HG03469 (cell line): Measurements from ENCODE around the gene DOCK1.

Source experiments
- ATAC-seq: cut with Tn5 transposase; IDR thresholded peaks from one replicate; pipeline ENCODE4 v1.9.1; 2021; ENCODE audit warnings: mild to moderate bottlenecking, moderate library complexity, moderate number of reproducible peaks; ENCODE audit not compliant: unreplicated experiment

Gene DOCK1

DNA sequence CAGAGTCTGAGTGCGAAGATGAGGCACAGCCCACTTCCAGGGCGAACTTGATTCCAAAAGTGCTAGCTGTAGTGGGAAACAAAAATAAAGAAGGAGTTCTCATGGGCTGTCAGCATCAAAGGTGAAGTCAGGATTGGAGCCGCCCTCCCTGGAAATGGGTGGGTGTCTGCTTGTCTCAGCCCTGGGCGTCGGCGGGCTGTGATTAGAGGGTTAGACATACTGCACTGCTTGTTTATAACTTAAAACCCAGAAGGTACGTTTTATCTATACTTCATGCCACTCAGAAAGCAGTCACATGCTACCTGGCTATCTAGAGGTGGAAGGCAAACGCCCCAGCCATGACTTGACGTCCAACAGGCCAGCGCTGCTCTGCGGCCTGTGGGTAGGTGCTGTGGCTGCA is 535.1 kb downstream of the DOCK1 start:
- no peak for ATAC-seq

DNA sequence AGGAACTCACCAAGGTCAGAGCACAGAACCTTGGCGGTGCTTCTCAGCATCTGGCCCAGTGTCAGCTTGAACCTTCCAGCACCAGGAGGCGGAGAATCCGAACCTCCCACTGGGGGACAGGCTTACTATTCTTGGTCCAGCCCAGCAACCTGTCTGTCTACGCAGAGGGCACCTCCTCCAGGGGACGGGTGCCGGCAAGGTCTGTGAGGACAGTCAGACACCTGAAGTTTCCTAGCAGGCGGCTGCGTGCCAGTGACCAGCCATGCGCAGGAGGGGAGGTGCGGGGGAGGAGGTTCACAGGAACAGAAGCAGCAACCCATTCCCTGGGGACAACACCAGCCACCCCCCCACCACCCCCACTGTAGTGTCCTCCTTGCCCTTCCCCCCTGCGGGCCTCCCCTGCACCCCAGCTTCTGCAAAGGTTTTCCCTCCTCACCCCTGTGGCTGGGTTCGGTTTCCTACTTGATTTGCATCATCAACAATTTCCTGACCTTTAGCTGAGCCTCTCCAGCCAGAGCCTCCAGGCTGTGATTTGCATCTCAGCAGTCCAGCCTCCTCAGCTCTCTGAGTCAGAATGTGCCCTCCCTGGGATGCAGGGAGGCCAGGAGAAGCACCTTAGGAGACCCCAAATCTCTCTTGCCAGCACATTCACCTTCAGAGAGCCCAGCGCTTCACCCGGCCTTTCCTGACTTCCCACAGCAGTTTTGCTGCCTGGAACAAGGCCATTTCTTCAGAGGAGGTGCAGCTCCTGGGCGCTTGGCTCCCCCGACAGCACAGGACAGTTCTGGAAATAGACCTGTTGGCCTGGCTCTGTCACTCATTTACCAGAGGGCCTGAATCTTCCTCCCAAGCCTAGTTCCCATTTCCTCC is 536.4 kb downstream of the DOCK1 start:
- ATAC-seq, result no peak

DNA sequence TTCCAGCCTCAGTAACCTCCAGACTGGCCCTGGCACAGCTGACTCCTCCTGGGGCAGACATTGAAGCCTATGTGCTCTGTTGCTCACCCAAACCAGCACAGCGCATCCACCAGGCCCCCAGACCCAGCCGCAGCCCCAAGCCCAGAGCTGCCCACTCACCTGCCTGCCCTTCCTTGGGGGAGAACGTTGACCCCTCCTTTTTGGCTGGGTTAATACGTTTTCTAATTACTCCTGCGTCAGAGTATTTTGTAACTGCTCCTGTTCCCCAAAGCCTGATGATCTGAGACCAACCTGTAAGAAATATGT is 536.9 kb downstream of the DOCK1 start:
- no peak for ATAC-seq

DNA sequence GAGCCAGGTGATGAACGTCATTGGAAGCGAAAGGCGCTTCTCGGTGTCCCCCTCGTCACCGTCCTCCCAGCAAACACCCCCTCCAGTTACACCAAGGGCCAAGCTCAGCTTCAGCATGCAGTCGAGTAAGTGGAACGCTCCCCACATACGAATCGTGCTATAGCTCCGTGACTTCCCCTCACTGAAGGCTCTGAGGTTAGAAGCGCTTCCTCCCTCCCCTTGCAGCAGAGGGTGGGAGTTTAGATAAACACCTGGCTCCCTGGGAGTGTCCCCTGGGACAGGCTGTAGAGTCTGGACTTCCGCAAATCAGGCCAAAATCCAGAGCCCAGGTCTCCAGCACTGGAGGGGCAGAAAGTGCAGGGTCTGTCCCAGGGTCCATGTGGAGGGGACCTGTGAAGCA is 538.9 kb downstream of the DOCK1 start:
- no peak for ATAC-seq

DNA sequence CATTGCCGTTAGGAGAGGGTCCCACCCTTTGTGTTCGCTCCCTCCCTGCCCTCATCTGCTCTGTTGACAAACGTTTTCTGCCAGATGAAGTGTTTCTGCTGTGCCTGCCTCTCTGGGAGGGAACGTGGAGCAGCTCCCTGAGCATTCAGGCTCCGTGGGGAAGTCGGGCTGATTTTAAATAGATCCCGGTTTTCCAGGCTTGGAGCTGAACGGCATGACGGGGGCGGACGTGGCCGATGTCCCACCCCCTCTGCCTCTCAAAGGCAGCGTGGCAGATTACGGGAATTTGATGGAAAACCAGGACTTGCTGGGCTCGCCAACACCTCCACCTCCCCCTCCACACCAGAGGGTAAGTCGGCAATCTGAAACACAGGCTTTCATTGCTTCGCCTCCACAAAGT is 542.0 kb downstream of the DOCK1 start:
- ATAC-seq, result no peak

DNA sequence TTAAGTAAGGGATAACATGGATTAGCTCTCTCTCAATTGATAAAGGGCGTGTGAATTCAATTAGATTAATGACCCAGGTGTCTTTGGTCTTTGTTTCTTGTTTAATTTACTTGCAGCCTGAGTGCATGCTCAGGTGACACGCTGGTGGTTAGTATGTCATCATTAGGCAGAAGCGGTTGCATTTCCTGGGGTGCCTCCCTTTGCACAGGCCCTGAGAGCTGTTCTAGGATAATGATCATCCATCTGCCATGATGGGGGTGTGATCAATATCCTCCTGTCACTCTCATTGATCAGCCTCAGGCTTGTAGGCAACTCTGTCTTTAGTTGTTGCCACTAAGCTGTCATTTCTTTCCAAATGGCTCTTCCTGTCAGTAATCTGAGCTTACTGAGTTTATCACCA is 544.3 kb downstream of the DOCK1 start:
- no peak for ATAC-seq

DNA sequence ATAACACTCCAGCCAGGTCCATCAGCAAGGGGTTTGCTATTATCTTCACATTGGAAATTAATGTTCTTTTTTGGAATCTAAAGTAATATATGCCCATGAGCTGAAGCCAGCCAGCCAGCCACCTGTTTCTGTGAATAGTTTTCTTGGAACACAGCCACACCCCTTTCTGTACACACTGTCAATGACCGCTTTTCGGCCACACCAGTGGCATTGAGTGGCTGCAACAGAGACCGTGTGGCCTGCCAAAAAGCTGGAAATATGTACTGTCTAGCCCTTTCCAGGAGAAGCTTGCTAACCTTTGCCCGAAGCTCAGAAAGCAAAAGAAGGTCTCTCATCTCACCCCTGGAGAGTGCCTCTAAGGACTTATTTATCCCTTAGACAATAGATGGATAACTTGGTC is 545.4 kb downstream of the DOCK1 start:
- no peak for ATAC-seq

DNA sequence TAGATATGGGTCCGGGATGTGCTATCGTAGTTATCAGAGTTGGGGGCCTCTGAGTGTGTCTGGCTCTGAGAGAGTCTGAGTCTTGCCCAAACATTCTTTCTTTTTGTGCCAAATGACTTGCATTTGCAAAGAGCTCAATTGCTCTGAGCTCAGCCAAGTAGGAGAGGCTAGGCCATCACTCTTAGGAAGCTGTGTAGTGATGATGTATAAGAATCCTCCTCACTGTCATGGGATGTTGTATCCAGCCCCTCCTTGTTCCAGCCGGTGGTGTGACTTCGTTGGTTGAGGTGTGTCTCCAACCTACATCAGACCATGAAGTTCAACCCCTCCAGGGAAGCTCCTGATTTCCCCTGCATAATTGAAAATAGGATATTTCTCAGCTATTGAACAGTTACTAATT is 546.4 kb downstream of the DOCK1 start:
- no peak for ATAC-seq

DNA sequence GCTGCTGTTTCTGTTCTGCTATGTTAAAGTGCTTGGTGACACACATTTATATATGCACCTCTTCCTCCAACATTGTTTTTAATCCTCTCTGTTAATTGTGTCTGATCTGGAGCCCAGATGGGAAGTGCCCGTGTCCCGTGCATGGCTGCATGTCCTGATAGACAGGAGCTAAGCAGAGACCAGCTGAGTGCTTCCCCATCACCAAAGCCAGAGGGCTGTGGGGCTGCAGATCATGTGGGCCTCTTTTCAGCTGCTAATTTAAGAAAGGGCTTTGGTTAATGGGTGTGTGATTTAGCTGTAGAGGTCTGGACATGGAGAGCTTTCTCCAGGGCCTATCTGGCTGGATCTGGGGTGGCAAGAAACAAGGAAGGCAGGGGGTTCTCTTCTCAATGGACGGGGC is 547.3 kb downstream of the DOCK1 start:
- no peak for ATAC-seq

DNA sequence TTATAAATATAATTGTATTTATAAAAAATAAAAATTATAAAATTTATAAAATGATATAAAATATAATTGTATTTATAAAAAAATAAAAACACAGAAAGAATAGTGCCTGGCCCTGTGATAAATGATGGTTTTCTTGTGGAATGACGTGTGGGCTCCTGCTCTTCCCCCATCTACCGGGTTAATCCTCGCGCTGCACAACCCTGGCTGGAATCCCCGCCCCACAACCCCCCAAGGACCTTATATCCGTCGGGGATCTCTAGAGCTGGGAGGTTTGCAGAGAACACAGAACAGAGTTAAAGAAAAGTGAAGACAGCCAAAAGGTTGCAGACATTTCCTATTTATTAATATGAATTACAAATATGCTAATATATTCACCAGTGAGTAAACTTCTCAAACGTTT is 548.5 kb downstream of the DOCK1 start:
- ATAC-seq, result no peak

DNA sequence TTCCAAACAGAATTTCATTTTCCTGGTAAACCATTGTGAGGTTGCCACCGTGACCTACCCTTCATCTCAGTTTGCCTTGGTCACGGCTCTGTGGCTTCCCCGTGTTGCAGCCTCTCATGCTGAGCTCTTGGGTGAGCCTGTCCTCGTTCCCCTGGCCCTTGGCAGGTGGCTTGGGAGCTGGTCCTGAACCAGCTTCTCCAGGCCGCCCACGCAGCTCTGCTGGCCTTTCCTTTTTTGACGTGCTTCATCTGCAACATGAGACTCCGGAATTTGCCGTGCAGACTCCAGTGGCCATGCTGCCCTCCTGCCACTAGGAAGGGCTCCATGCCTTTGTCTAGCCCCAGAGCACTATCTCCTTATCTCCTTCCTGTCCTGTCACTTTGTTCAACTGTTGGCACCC is 550.9 kb downstream of the DOCK1 start:
- no peak for ATAC-seq

DNA sequence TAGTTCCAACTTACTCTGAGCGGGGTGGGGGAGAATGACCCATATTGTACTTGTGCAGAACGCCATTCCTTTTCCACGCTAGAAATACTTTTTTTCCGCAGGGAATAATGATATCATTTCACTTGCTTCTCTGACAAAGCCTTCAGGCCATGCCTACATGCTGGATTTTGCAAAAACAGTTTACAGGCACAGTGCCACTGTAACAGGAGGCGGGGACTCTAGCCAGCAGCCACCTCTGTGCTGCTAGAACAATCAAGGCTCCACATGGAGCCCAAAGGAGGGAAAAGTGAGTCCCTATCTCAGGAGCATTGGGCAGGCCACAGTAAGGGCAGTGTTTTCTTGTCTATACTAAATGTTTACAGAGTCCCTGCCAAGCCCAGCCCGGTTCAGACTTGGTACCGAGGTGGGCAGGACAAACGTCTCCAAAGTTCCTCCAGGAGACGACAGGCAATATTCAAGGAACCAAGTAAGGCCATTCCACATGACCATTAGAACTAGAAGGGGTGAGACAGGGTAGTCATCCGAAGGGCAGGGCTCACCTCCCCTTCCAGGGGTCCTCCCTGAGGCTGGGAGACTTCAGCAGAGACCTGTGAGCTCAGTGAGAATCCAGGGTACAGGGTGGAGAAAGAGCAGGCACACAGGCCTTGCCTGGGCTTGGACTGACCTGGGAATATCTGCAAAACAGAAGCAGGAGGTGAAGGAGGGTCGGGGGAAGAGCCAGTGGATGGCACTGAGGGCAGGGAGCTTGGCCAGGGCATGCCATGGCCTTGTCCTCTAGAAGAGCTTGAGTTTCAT is 553.0 kb downstream of the DOCK1 start:
- no peak for ATAC-seq

DNA sequence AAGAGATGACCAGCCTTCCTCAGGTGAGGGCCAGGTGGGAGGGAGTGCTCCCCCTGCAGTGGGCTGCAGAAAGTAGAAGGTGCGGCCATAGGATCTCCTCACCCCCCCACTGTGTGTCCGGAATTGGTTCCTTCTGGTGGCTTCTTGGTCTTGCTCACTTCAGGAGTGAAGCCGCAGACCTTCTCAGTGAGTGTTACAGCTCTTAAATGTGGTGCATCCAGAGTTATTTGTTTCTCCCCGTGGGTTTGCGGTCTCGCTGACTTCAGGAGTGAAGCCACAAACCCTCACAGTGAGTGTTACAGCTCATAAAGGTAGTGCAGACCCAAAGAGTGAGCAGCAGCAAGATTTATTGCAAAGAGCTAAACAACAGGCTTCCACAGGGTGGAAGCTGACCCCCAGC is 553.6 kb downstream of the DOCK1 start:
- ATAC-seq, result no peak

DNA sequence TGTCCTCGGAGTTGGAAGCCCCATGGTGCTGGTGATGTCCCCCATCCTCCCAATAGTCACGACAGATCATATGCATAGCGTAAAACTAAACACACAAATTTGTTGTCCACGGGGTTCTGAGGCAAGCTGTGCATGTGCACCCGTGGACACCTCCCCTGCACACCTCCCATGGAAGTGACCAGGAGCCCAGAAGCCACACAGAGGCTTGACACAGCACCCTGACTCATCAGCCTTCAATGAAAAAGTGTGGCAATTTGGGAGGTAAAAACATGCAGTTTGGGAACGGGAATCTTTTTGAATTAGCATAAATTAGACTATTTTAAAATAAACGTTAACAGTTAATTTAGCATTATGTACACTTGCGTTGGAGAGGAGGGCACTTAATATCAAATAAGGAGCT is 554.7 kb downstream of the DOCK1 start:
- ATAC-seq, result no peak

DNA sequence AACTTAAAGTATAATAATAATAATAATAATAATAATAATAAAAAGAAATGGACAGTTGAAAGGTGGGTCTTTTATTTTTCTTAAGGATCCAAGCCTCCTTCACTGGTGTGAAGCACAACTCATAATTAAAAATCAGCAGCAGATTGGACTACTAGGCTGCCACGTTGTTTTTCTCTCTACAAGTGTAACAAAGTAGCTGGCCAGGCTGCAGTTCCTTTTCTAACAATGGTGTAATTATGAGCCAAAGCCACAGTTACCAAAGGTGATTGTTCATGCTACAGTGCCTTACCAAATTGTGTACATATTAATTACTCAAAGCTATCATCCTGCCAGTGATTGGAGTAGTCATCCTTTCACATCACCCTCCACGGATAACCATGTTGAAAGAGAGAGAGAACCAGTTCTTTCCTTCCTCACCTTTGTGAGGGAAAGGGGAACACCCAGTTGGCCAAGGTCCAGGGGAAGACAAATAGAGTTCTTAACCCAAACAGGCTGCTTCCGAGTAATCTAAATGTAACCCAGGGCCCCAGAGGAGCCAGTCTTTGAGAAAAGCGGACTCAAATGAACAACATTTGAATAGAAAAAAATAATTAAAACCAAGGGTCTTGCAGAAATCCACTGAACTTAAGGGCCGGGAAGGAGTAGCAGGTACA is 557.5 kb downstream of the DOCK1 start:
- ATAC-seq, result no peak

DNA sequence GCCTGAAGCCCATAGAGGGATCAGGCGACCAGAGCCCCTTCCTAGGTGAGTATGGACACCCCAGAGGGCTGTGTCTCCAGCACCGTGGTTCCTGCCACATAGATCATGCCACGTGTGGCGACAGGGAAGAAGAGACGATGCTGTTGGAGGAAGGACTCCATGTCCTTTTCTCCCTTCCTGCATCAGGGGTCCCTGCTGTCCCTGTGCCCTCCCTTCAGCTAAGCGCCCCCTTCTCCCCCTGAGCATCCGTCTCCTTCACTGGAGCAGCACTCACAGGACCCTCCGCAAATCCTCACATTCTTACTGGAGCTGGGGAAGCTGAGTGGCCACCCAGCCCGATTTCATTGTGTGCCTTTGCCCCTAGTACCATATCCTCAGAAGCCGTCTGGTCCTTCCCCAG is 558.3 kb downstream of the DOCK1 start:
- no peak for ATAC-seq

DNA sequence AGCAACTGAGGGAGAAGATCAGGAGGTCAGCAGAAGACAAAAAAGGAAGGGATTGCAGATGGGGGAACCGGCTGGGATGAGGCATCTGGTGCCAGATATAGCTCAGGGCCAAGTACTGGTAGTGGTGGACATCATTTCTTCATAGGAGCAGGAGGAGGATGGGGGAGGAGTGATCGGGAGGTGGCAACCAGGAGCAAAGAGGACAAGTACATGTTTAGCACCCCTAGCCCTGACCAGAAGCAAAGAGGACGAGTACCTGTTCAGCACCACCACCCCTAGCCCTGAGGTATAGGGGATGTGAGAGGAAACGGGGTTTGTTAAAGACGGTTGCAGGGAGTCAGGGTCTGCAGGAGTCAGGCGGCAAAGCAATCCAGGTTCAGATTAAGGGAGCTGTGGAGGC is 559.3 kb downstream of the DOCK1 start:
- ATAC-seq, result no peak

DNA sequence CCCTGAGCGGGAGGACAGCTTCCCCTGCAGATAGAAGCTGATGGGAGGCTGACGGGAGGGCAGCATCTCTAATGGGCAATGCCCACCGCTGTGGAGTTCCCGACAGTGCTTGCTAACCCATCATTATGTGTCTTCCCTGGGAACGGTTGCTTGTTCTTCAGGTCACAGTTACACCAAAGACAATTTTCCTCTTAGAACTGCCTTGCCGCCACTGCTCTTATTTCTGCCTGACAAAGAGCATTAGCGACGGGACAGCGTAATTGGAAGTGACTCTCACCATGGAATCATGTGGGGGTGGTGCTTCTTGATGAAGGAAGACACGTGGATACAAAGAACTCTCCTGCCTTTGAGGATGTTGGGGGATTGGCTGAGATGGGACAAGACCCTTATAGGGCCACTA is 562.6 kb downstream of the DOCK1 start:
- ATAC-seq, result no peak

DNA sequence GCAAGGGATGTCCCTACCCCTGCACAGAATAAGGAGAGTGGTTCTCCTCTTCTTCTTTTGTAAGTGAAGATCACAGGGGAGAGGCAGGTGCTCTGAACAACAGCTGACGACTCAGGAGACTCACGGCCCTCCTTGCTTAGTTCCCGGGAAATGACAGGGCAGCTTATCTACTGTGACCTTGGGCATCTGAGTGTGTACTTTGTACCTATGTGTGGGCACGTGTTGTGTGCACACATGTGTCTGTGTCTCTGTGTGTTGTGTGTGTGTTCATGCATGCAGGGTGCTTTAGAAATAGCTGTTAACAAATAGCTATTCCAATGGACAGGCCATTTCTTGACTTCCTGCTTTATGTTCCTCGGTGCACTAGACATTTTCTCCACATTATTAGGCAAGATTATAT is 563.4 kb downstream of the DOCK1 start:
- no peak for ATAC-seq

DNA sequence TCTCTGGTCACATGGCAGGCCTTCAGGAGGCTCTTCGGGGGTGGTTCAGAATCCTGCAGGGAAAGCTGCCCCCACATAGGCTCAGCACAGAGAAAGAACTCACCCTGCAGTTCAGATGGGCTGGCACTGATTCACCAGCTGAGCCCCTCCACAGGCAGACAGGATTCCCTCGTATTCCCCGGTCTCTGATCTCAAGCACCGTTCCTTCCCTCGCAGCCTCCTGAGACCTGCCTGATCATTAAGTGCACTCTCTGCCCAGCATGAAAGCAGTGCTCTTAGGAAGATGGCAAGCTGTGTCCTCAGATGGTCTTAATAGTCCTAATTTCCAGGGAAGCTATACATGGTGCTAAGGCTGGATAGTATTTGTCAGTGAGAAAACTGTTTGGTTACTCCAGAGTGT is 565.7 kb downstream of the DOCK1 start:
- ATAC-seq, result no peak

DNA sequence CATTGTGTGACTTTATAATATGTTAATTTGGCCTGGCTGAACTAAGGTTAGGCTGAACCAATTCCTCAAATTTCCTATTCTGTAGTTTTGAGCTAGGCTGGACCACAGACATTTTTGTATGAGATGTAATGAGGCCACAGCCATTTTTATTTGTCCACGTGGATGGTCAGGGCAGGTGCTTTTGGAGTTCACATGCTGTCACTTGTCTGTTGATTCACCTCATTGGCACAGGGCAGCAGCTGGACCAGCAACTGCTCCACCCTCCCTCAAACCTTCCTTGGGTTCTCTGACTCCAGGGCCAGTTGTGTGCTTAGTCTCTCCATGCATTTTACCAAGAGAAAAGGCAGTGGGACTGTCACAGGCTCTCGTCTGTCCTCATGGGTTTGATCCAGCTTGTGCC is 567.7 kb downstream of the DOCK1 start:
- ATAC-seq, result no peak

DNA sequence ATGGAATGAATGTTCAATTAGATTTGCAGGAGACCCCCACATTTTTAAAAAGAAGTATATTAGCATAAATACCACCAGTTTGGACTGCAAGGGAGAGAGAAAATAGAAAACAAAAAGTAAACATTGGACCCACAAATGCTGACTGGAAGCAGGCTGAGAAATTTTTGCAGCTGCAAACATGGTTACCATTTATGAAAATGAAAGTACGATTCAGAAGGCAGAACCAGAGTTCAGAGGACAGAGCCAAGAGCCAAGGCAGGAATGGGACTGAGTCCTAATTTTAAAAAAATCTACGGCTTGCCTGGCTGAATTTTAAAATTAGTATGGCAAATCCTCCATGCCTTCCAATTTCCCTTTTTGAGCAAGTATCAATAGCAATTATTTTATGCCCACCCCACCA is 569.3 kb downstream of the DOCK1 start:
- ATAC-seq, result no peak
